Adipocyte (in vitro differentiated cells): ENCODE data around the gene MYRF.

ENCODE experiments used
- DNase-seq: peaks from one replicate; pipeline ENCODE4 v3.0.0-alpha.2; 2015; ENCODE audit warnings: low read depth
- H3K27me3 ChIP-seq: replicated peaks from 2 replicates; pipeline ENCODE4 v1.7.0; 2013; ENCODE audit warnings: mild to moderate bottlenecking, low read length, moderate library complexity; ENCODE audit not compliant: control insufficient read depth, insufficient read depth
- H3K36me3 ChIP-seq: 2 replicates; pipeline ENCODE4 v1.7.0; 2013; ENCODE audit warnings: low read length, mild to moderate bottlenecking, moderate library complexity; ENCODE audit not compliant: control insufficient read depth, insufficient read depth, severe bottlenecking
- H3K4me1 ChIP-seq: 2 replicates; pipeline ENCODE4 v1.7.0; 2013; ENCODE audit warnings: mild to moderate bottlenecking, low read length, moderate library complexity; ENCODE audit not compliant: control insufficient read depth, insufficient read depth
- H3K4me3 ChIP-seq: 2 replicates; pipeline ENCODE4 v1.7.0; 2013; ENCODE audit warnings: mild to moderate bottlenecking, low read length, moderate library complexity
- H3K9ac ChIP-seq: 2 replicates; pipeline ENCODE4 v1.7.0; 2013; ENCODE audit warnings: mild to moderate bottlenecking, low read length, moderate library complexity
- H3K9me3 ChIP-seq: 2 replicates; pipeline ENCODE4 v1.7.0; 2013; ENCODE audit warnings: mild to moderate bottlenecking, low read length, moderate library complexity; ENCODE audit not compliant: control insufficient read depth

The MYRF gene

GRCh38 chr11:61781585-61781984, 29.1 kb downstream of the MYRF start:
- no peak overlapping the region for H3K4me3 ChIP-seq
- peaks cover 17% of the 10 kb centered on the region for H3K27me3 ChIP-seq

GRCh38 chr11:61782299-61782698, 29.9 kb downstream of the MYRF start:
- Histone ChIP-seq H3K36me3 (peaks cover 7% of the 10 kb centered on the region), H3K4me3 (no peak overlapping the region), H3K27me3 (peaks cover 11% of the 10 kb centered on the region), H3K4me1 (no peaks in the 10 kb centered on the region), H3K9me3 (no peaks in the 10 kb centered on the region), H3K9ac (no peak overlapping the region)
- DNase-seq, result no peak

More at GRCh38 chr11:61781585-61781984, 29.1 kb downstream of the MYRF start:
- Histone ChIP-seq H3K36me3 (no peaks in the 10 kb centered on the region), H3K4me1 (no peaks in the 10 kb centered on the region), H3K9ac (no peak overlapping the region), H3K9me3 (no peaks in the 10 kb centered on the region)
- DNase-seq, result no peak

- Histone ChIP-seq H3K4me1 (no peaks in the 10 kb centered on the region), H3K9ac (no peak overlapping the region), H3K36me3 (peaks cover 12% of the 10 kb centered on the region), H3K4me3 (no peak overlapping the region), H3K9me3 (no peaks in the 10 kb centered on the region), H3K27me3 (peaks cover 8% of the 10 kb centered on the region)
- DNase-seq, result no peak
These were observed 30.4 kb downstream of the MYRF start for GRCh38 chr11:61782841-61783240.

- Histone ChIP-seq H3K27me3 (no peaks in the 10 kb centered on the region), H3K36me3 (peaks cover 23% of the 10 kb centered on the region), H3K9me3 (no peaks in the 10 kb centered on the region), H3K4me1 (no peaks in the 10 kb centered on the region), H3K4me3 (no peak overlapping the region), H3K9ac (no peak overlapping the region)
- DNase-seq, result peak; percentile 11
These were observed 31.5 kb downstream of the MYRF start for GRCh38 chr11:61783717-61784505.

- no peaks in the 10 kb centered on the region for H3K4me1 ChIP-seq
- DNase-seq, result no peak
- H3K36me3 ChIP-seq, result peaks cover 28% of the 10 kb centered on the region
- no peak overlapping the region for H3K9ac ChIP-seq
- H3K9me3 ChIP-seq, result no peaks in the 10 kb centered on the region
- no peaks in the 10 kb centered on the region for H3K27me3 ChIP-seq
- no peak overlapping the region for H3K4me3 ChIP-seq
These were observed 32.0 kb downstream of the MYRF start for GRCh38 chr11:61784506-61784805.

- no peak overlapping the region for H3K9ac ChIP-seq
- no peaks in the 10 kb centered on the region for H3K4me1 ChIP-seq
- H3K4me3 ChIP-seq, result no peak overlapping the region
- peaks cover 39% of the 10 kb centered on the region for H3K36me3 ChIP-seq
- no peaks in the 10 kb centered on the region for H3K27me3 ChIP-seq
- H3K9me3 ChIP-seq, result no peaks in the 10 kb centered on the region
- DNase-seq, result no peak
These were observed 33.5 kb downstream of the MYRF start for GRCh38 chr11:61785837-61786402.

- Histone ChIP-seq H3K9me3 (no peaks in the 10 kb centered on the region), H3K36me3 (peaks cover 39% of the 10 kb centered on the region), H3K27me3 (no peaks in the 10 kb centered on the region), H3K4me1 (peaks cover 8% of the 10 kb centered on the region), H3K9ac (no peak overlapping the region), H3K4me3 (no peak overlapping the region)
- peak; percentile 16 for DNase-seq
These were observed 35.6 kb downstream of the MYRF start for GRCh38 chr11:61787928-61788491.

- DNase-seq, result peak; percentile 97
- peaks cover 37% of the 10 kb centered on the region for H3K36me3 ChIP-seq
These were observed 39.4 kb downstream of the MYRF start for GRCh38 chr11:61791737-61792309.

GRCh38 chr11:61792310-61793082, 40.1 kb downstream of the MYRF start, which contains the start of the genes FEN1 and TMEM258:
TSS of gene FEN1 (plus strand) at chr11:61792911. CDS start at chr11:61795362, 2,451 bp downstream.
TSS of gene TMEM258 (minus strand) at chr11:61792599. CDS start at chr11:61792558, 41 bp downstream.
- peak; percentile 94 for DNase-seq
- no peaks in the 10 kb centered on the region for H3K9me3 ChIP-seq
- H3K36me3 ChIP-seq, result peaks cover 30% of the 10 kb centered on the region
- H3K27me3 ChIP-seq, result no peaks in the 10 kb centered on the region
- peak within 1 kb of the TSS; percentile 100 for H3K9ac ChIP-seq
- peaks cover 18% of the 10 kb centered on the region for H3K4me1 ChIP-seq
- peak within 1 kb of the TSS; percentile 100 for H3K4me3 ChIP-seq

More at GRCh38 chr11:61791737-61792309, 39.4 kb downstream of the MYRF start:
- Histone ChIP-seq H3K4me3 (peak overlapping the region; percentile 100), H3K27me3 (no peaks in the 10 kb centered on the region), H3K9ac (peak overlapping the region; percentile 100), H3K9me3 (no peaks in the 10 kb centered on the region), H3K4me1 (peaks cover 18% of the 10 kb centered on the region)

- H3K36me3 ChIP-seq, result peaks cover 23% of the 10 kb centered on the region
- H3K27me3 ChIP-seq, result no peaks in the 10 kb centered on the region
- H3K4me1 ChIP-seq, result peaks cover 18% of the 10 kb centered on the region
- H3K9me3 ChIP-seq, result no peaks in the 10 kb centered on the region
- H3K9ac ChIP-seq, result peak overlapping the region; percentile 100
- peak overlapping the region; percentile 100 for H3K4me3 ChIP-seq
- DNase-seq, result peak; percentile 35
These were observed 40.8 kb downstream of the MYRF start for GRCh38 chr11:61793083-61793828.
